Activated CD4-positive, alpha-beta memory T cell treated with anti-CD3 and anti-CD28 coated beads for 36 hours (primary cell): ENCODE results near the gene ACOX3. TPM values are rescaled to one million over a fixed set of nuclear protein-coding genes. Genes with fewer than 3 reads are reported as not detected.

Source experiments
- CTCF ChIA-PET: fragments of 350-600 bp; sonication (Branson Sonifier 250); formaldehyde crosslinking; loops from one replicate; lab custom pipeline; 2021; ENCODE audit warnings: antibody characterized with exemption, inconsistent platforms; lab: Charles Lee
- POLR2A ChIA-PET: fragments of 350-600 bp; sonication (Branson Sonifier 250); formaldehyde crosslinking; loops from one replicate; lab custom pipeline; 2021; ENCODE audit warnings: antibody characterized with exemption; lab: Charles Lee
- DNase-seq: peaks from one replicate; pipeline ENCODE4 v3.0.0-alpha.2; 2020
- H3K27ac Mint-ChIP-seq: one replicate; pipeline ENCODE4 v1.8.0; 2021; ENCODE audit warnings: mixed read lengths
- H3K27me3 Mint-ChIP-seq: one replicate; pipeline ENCODE4 v1.8.0; 2021; ENCODE audit warnings: mixed read lengths
- H3K36me3 Mint-ChIP-seq: one replicate; pipeline ENCODE4 v1.8.0; 2021; ENCODE audit warnings: mixed read lengths
- H3K4me1 Mint-ChIP-seq: one replicate; pipeline ENCODE4 v1.8.0; 2021; ENCODE audit warnings: low read depth, mixed read lengths
- H3K4me3 Mint-ChIP-seq: one replicate; pipeline ENCODE4 v1.8.0; 2021; ENCODE audit warnings: mild to moderate bottlenecking, mixed read lengths
- H3K9me3 Mint-ChIP-seq: one replicate; pipeline ENCODE4 v1.8.0; 2021; ENCODE audit warnings: mixed read lengths
- intact Hi-C: fragments of 100-400 bp; cut with micrococcal nuclease; formaldehyde crosslinking; loops from one replicate; pipeline ENCODE4 v1.15.1; 2023
- total RNA-seq, 2 experiments: library from RNA; stranded (reverse); gene quantifications; one replicate each; pipeline ENCODE4 v1.2.3, GENCODE V29; 2021

Gene ACOX3
- total RNA-seq, 2 experiments from 2014 or later: 42.3 to 45.8 TPM

DNA sequence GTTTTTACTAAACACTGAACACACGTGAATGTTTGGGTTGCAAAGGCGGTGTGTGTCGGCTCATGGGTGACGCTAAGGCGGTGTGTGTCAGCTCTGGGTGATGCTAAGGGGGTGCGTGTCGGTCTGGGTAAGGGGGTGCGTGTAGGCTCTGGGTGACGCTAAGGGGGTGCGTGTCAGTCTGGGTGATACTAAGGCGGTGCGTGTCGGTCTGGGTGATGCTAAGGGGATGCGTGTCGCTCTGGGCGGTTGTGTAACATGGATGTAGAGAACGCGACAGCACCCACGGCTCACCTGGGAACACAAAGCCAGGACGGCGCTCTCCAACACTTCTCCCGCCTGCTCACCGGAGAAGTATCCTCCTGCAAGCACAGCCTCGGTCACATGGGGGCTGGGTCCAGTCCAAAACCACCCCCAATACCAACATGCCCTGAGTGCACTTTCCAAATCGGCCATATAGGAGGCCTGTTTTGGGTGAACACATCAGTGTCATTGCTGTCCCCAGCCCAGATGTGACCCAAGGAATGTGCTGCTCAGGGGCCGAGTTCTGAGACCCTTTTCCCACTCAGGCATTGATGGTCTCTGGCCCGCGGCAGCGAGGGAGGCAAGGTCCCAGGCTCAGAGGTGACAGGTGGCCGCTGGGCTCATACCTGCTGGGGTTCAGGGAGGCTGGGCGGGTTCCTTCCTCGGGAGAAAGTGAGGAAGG is 67.1 kb downstream of the ACOX3 start:
- Mint-ChIP-seq H3K4me1 (no peaks in the 10 kb centered on the region), H3K27ac (no peak overlapping the region), H3K4me3 (no peak overlapping the region), H3K36me3 (peaks cover 2% of the 10 kb centered on the region), H3K27me3 (no peaks in the 10 kb centered on the region), H3K9me3 (no peaks in the 10 kb centered on the region)
- no peak for DNase-seq
- POLR2A ChIA-PET: no interaction called here
- CTCF ChIA-PET: no interaction called here
- intact Hi-C loops: no loop called here

DNA sequence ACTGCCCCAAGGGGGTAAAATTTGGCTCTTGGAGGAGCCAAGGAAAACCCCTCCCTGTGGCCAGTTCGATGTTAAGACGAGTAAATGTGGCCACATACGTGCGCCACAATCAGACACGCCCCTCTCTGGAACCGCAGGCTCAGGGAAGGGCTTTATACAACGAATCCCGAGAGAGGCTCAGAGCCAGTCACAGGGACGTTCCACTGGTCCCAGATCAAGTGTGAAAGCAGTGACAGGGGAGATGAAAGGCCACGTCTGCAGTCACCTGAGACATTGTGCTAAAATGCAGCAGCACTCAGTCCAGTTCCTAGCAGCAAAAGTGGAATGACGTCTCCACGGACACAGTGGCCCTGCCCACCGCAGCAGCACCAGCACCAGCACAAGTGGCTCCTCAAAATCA is 68.0 kb downstream of the ACOX3 start:
- ChIA-PET CTCF (no interaction called here), POLR2A (no interaction called here)
- no peak for DNase-seq
- no peaks in the 10 kb centered on the region for H3K4me1 Mint-ChIP-seq
- no peaks in the 10 kb centered on the region for H3K27me3 Mint-ChIP-seq
- no peak overlapping the region for H3K4me3 Mint-ChIP-seq
- H3K27ac Mint-ChIP-seq: no peak overlapping the region
- intact Hi-C loops: no loop called here
- peaks cover 4% of the 10 kb centered on the region for H3K36me3 Mint-ChIP-seq
- no peaks in the 10 kb centered on the region for H3K9me3 Mint-ChIP-seq

DNA sequence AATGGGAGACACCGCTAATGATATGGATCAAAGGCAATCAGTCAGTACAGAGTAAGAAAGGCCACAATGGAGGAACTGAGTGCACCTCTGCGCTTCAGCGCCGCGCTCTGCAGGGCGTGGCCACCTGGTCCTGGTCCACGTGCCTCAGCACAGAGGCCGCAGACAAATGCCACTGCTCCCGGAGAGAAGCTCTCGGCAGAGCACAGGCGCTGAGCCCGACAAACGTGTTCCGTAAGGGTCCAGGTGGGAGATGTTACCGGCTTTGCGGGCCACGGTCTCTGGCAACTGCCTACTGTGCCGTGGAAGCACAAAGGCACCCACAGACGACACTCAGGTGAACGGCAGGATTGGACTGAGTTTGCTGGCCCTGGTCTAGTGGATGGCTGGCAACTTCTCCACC is 68.9 kb downstream of the ACOX3 start:
- Mint-ChIP-seq H3K4me1 (no peaks in the 10 kb centered on the region), H3K9me3 (no peaks in the 10 kb centered on the region), H3K4me3 (no peak overlapping the region), H3K36me3 (peaks cover 4% of the 10 kb centered on the region), H3K27ac (no peak overlapping the region), H3K27me3 (no peaks in the 10 kb centered on the region)
- ChIA-PET CTCF (no interaction called here), POLR2A (no interaction called here)
- no peak for DNase-seq
- intact Hi-C loops: no loop called here

DNA sequence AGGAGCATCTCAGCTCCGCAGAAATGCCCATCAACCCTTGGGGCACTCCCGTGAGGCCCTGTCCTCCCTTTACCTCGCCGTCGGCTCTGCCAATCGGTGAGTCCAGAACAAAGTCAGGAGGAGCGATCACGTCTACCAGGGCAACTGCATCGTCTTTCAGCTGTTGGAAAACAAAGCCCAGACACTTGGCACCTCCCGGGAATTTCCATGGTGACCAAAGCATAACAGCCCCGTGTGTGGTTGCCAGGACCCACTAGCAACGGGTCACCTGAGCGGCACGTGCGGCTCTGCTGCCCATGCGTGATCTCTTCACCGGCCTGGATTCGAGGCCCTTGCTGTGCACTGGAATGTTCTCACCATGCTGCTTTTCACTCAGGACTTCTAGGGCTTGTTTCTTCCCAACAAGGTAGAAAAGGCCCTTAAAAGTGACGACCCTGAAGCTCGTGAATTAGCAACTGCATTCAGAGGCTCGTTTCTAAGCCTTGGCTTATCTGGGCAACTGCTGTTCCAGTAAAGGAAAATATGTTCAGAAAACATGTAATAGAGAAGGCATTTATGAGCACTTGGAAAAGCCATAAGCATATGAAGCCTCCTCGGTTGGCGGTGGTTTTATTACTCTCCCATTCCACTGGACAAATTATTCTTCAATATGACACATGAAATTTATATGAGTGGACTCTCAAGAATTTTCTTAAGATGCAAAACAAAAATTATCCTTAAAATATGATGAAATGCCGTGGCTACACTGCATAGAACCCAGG is 69.5 kb downstream of the ACOX3 start:
- no peak overlapping the region for H3K27ac Mint-ChIP-seq
- H3K9me3 Mint-ChIP-seq: no peaks in the 10 kb centered on the region
- H3K4me3 Mint-ChIP-seq: no peak overlapping the region
- no peaks in the 10 kb centered on the region for H3K4me1 Mint-ChIP-seq
- CTCF ChIA-PET: no interaction called here
- intact Hi-C loops: no loop called here
- POLR2A ChIA-PET: no interaction called here
- H3K27me3 Mint-ChIP-seq: no peaks in the 10 kb centered on the region
- DNase-seq: no peak
- peaks cover 9% of the 10 kb centered on the region for H3K36me3 Mint-ChIP-seq

DNA sequence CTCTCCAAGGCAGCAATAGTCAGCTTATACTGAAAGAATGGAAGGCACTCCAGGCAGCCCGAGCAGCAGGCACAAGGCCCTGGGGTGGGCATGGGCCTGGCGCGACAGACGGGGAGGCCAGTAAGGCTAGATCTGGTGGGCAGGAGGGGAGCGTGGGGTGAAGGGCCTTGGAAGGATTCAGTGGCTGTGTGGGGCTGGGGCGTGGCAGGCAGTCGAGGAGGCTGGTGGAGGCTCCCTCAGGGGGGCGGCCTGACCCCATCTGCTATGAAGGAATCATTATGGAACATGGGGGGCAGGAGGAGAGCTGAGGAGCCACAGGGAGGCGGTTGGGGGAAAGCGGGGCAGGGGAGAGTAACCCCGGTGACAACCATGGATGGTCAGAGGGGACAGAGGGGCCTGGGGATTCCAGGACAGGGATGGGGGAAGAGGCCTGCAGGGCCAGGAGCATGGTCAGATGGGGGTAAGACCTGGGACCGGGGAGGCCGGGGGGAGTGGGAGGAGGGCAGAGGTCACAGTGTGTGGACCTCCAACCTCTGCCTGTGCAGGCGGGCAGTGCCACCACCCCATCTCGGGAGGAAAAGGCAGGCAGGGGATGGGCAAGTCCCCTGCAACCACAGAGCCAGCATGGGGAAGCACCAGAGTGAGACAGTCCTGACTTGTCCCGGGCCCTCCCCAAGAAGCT is 70.3 kb downstream of the ACOX3 start:
- POLR2A ChIA-PET: no interaction called here
- H3K4me3 Mint-ChIP-seq: no peak overlapping the region
- intact Hi-C loops: no loop called here
- H3K27ac Mint-ChIP-seq: no peak overlapping the region
- CTCF ChIA-PET: no interaction called here
- no peaks in the 10 kb centered on the region for H3K9me3 Mint-ChIP-seq
- no peaks in the 10 kb centered on the region for H3K27me3 Mint-ChIP-seq
- no peaks in the 10 kb centered on the region for H3K4me1 Mint-ChIP-seq
- DNase-seq: no peak
- peaks cover 12% of the 10 kb centered on the region for H3K36me3 Mint-ChIP-seq

DNA sequence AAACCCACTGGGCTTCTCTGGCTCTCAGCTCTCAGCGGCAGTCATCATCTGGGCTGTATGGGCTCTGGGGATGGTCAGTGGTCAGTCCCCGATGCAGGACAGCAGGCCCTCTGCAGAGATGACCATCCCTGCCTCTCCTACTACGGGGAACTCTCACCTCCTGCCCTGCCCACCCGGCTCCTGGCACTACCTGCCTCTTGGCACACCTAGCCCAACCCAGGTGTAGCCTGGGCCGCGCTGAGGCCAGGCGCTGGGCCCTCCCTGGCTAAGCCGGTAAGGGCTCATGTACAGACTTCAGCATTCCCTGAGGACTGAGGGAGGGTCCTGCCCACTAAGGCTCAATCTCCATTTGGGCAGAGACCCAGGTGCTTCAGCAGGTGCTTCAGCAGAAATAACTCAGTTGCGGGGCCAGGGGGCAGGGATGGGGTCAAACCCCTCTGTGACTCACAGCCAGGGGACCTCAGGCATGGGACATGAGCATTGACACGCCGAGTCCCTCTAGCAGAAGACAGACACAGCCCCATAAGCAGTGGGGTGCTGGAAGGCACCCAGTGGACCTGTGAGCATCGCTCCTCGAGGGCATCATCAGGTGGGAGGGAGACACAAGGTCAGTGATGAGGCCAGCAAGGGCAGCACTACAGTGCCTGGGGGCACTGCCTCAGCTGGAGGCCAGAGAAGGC is 71.0 kb downstream of the ACOX3 start:
- no peaks in the 10 kb centered on the region for H3K27me3 Mint-ChIP-seq
- H3K4me3 Mint-ChIP-seq: no peak overlapping the region
- intact Hi-C loops: no loop called here
- no peaks in the 10 kb centered on the region for H3K4me1 Mint-ChIP-seq
- peaks cover 18% of the 10 kb centered on the region for H3K36me3 Mint-ChIP-seq
- DNase-seq: no peak
- H3K9me3 Mint-ChIP-seq: no peaks in the 10 kb centered on the region
- no peak overlapping the region for H3K27ac Mint-ChIP-seq
- CTCF ChIA-PET: no interaction called here
- POLR2A ChIA-PET: no interaction called here

DNA sequence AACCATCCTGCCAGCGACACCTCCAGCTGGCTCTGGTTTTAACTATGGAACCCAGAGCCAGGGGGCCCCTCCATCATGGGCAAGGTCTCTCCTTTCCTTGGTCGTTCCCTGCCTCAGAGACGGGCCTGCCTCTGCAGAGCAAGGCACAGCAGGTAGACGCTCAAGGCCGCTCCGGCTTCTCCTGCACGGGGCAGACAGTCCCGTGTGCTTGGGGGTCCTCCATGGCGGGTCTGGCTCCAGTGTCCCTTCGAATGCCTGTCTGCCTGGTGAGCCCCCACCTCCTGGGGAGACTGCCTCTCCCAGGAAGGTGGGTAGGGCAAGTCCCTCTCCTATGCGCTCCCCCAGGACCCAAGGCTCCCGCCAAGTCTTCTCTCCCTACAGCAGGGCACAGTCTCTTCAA is 71.5 kb downstream of the ACOX3 start:
- intact Hi-C loops: no loop called here
- Mint-ChIP-seq H3K4me3 (no peak overlapping the region), H3K27me3 (no peaks in the 10 kb centered on the region), H3K27ac (no peak overlapping the region), H3K36me3 (peaks cover 24% of the 10 kb centered on the region), H3K9me3 (no peaks in the 10 kb centered on the region), H3K4me1 (no peaks in the 10 kb centered on the region)
- no peak for DNase-seq
- POLR2A ChIA-PET: no interaction called here
- CTCF ChIA-PET: no interaction called here

DNA sequence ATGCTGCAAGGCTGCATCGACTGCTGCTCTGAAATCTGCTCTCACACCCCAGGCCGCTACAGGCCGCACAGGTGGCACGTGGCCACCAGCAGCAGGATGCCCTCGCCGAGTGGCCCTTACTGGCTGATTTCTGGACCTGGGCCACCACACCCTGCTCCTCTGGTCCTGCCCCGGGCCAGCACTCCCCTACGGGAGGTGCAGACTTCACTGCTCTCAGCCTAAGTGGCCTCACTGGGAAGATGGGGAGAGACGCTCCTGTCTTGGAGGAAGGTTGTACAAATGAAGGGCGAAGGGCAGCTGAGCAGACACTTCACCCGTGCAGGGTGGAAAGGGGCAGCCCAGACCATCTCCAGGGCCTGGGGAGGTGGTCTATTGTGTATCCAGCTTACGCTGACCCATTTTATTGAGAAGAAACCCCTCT is 72.5 kb downstream of the ACOX3 start:
- ChIA-PET POLR2A (no interaction called here), CTCF (no interaction called here)
- no peaks in the 10 kb centered on the region for H3K27me3 Mint-ChIP-seq
- DNase-seq: no peak
- H3K4me1 Mint-ChIP-seq: no peaks in the 10 kb centered on the region
- H3K4me3 Mint-ChIP-seq: no peak overlapping the region
- H3K27ac Mint-ChIP-seq: no peak overlapping the region
- no peaks in the 10 kb centered on the region for H3K9me3 Mint-ChIP-seq
- peaks cover 26% of the 10 kb centered on the region for H3K36me3 Mint-ChIP-seq
- intact Hi-C loops: no loop called here

DNA sequence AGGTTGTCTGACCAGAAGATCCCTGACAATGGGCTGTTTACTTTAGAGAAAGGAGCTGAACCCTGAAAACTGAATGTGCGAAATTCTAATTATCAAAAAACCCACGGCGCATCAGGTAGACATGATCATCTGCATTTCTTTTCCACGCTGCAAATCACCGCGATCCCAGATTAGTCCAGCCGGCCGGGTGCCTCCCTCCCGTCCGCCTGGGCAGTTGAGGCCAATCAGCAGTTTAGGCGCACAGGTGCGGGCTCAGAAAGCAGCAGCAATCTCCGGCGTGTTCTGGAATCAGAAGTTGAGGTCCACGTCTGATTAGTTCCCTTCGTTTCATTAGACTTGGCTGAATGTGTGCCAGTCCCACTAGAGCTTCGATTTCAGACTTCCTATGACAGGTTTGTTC is 73.9 kb downstream of the ACOX3 start:
- H3K27me3 Mint-ChIP-seq: no peaks in the 10 kb centered on the region
- POLR2A ChIA-PET: no interaction called here
- peaks cover 13% of the 10 kb centered on the region for H3K9me3 Mint-ChIP-seq
- no peak overlapping the region for H3K27ac Mint-ChIP-seq
- intact Hi-C loops: no loop called here
- peaks cover 25% of the 10 kb centered on the region for H3K36me3 Mint-ChIP-seq
- H3K4me3 Mint-ChIP-seq: no peak overlapping the region
- H3K4me1 Mint-ChIP-seq: no peaks in the 10 kb centered on the region
- DNase-seq: no peak
- CTCF ChIA-PET: no interaction called here

DNA sequence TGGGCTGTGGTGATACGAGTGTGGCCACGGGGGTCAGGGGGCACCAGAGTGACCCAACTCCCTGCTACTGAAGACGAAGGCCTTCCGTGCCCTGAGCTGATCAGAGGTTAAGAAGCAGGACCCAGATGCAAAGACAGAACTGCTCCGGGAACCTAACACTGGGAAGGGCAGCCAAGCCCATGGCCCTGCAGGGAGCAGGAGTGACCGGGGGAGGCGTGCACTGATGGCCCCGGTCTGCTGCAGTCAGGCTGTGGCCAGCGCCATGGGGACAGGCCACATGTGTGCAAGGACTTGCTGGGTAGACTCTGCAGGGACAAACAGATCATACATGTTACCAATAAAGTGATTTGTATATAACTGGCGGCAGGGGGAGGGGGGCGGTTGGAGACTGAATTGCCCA is 74.6 kb downstream of the ACOX3 start:
- intact Hi-C loops: no loop called here
- ChIA-PET POLR2A (no interaction called here), CTCF (no interaction called here)
- Mint-ChIP-seq H3K4me1 (no peaks in the 10 kb centered on the region), H3K4me3 (no peak overlapping the region), H3K27me3 (no peaks in the 10 kb centered on the region), H3K9me3 (peaks cover 15% of the 10 kb centered on the region), H3K27ac (no peak overlapping the region), H3K36me3 (peaks cover 28% of the 10 kb centered on the region)
- DNase-seq: no peak

DNA sequence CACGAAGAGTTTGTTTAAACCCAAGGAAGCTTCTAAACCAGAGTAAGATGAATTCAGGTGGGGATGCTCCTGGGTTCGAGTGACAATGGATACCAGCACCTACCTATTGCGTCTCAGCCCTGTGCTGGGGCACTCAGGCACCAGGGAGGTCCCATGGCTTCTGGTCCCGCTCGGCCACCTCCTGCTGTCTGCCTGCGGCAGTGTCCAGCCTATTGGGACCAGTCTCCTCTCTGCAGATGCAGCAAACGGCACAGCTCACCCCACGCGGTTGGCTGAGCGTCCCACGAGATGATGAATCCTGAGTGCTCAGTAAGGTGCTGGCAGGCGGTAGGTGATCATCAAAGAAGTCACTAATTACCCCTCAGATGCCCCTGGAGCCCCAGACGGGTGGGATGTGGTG is 75.2 kb downstream of the ACOX3 start:
- CTCF ChIA-PET: interaction anchor here (0.9 kb wide), 1 partner anchor 189 kb away, joined by 3 read pairs; no protein-coding TSS in a partner anchor
- Mint-ChIP-seq H3K4me1 (no peaks in the 10 kb centered on the region), H3K36me3 (peaks cover 28% of the 10 kb centered on the region), H3K27me3 (no peaks in the 10 kb centered on the region), H3K9me3 (peaks cover 15% of the 10 kb centered on the region), H3K27ac (no peak overlapping the region), H3K4me3 (no peak overlapping the region)
- POLR2A ChIA-PET: no interaction called here
- intact Hi-C loops: no loop called here
- no peak for DNase-seq

DNA sequence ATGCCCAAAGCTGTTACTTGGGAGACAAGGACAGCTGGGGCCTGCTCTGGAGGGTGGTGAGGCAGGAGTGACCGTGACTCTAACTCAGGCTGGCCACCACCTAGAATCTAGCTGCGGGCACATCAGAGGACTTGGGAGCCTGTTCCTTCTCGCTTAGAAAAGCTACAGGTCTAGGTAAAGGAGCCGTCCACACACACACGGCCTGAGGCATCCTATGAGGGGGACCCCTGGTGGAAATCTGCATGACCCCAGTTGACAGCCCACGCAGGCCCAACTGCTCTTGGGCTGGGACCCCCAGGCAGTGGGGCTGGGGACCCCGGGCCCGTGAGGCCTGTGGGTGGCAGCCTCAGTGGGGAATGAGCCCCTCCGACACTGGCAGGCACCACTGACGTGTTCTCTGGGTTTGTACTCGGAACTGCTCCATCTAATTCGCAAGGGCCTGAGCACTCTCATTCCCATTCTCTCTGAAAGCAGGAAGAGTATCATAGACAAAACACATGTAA is 75.6 kb downstream of the ACOX3 start:
- no peaks in the 10 kb centered on the region for H3K4me1 Mint-ChIP-seq
- H3K27me3 Mint-ChIP-seq: no peaks in the 10 kb centered on the region
- POLR2A ChIA-PET: no interaction called here
- CTCF ChIA-PET: interaction anchor here (0.9 kb wide), 1 partner anchor 188 kb away, joined by 3 read pairs; no protein-coding TSS in a partner anchor
- H3K36me3 Mint-ChIP-seq: peaks cover 28% of the 10 kb centered on the region
- H3K4me3 Mint-ChIP-seq: no peak overlapping the region
- intact Hi-C loops: no loop called here
- no peak overlapping the region for H3K27ac Mint-ChIP-seq
- peaks cover 15% of the 10 kb centered on the region for H3K9me3 Mint-ChIP-seq
- DNase-seq: no peak
